HCT116 (cell line): Measurements from ENCODE around the gene C16orf82. TPM values are rescaled to one million over a fixed set of nuclear protein-coding genes. Genes with fewer than 3 reads are reported as not detected.

Experiments
- ATAC-seq: fragments of 200-7000 bp; cut with Tn5 transposase; 2 replicates; pipeline ENCODE4 v1.9.1; 2020; ENCODE audit warnings: mild to moderate bottlenecking, moderate library complexity
- BruUV-seq: library from RNA; stranded (reverse); fragments of 400-500 nt; replicated peaks from 2 replicates; lab custom pipeline; 2021; lab: Mats Ljungman, UMichigan
- CTCF ChIA-PET: fragments of 300-600 bp; sonication (Branson Sonifier 250); formaldehyde crosslinking; loops from one replicate; lab custom pipeline; 2021; ENCODE audit warnings: antibody characterized with exemption; lab: Charles Lee
- POLR2A ChIA-PET: fragments of 300-600, 350-600 bp; sonication (Branson Sonifier 250); formaldehyde crosslinking; loops from one replicate; lab custom pipeline; 2021; ENCODE audit warnings: antibody characterized with exemption; lab: Charles Lee
- RAD21 ChIA-PET, 2 experiments: fragments of 300-600 bp; sonication (Branson Sonifier 250); formaldehyde crosslinking; loops; one replicate each; lab custom pipeline; 2023; ENCODE audit warnings: low total read pairs in 2 of 2; ENCODE audit not compliant: uncharacterized antibody in 2 of 2, unreplicated experiment in 2 of 2, low non-redundant PET in 1 of 2; lab: Charles Lee
- DNase-seq: peaks from one replicate; pipeline ENCODE4 v3.0.0-alpha.2; 2010; ENCODE audit warnings: low read depth, low spot score
- H2AFZ ChIP-seq: fragments of 200-600 bp; shearing (Covaris generic), sonication (generic); 2 replicates; pipeline ENCODE4 v1.6.1; 2017; ENCODE audit warnings: low read depth, mixed run types, mixed read lengths, antibody characterized with exemption, low read length; ENCODE audit not compliant: poor library complexity, severe bottlenecking
- H3K27ac ChIP-seq: 2 replicates; pipeline ENCODE4 v1.5.1; 2012; ENCODE audit warnings: low read depth, low read length
- H3K27me3 ChIP-seq: fragments of 200-600 bp; sonication (generic); 2 replicates; pipeline ENCODE4 v1.6.1; 2016; ENCODE audit warnings: mixed run types, low read length, mixed read lengths; ENCODE audit not compliant: insufficient read depth
- H3K36me3 ChIP-seq, 2 experiments: fragments of 200-500 bp in 1 of 2; fragments of 200-600 bp in 1 of 2; sonication (Bioruptor generic) in 1 of 2; sonication (generic) in 1 of 2; 2 replicates each; pipeline versions ENCODE4 v1.5.1 to v1.6.1; 2014 to 2016; ENCODE audit warnings: low read length in 2 of 2, inconsistent platforms in 1 of 2, mixed read lengths in 1 of 2, mixed run types in 1 of 2; ENCODE audit not compliant: insufficient read depth in 2 of 2, control insufficient read depth in 1 of 2
- H3K4me1 ChIP-seq, 2 experiments: fragments of 200-600 bp in 1 of 2; sonication (generic) in 1 of 2; 2 replicates each; pipeline versions ENCODE4 v1.5.1 to v1.6.1; 2012 to 2017; ENCODE audit warnings: low read length in 2 of 2, inconsistent platforms in 1 of 2, mild to moderate bottlenecking in 1 of 2, mixed read lengths in 1 of 2, mixed run types in 1 of 2, moderate library complexity in 1 of 2; ENCODE audit not compliant: insufficient read depth in 2 of 2, control insufficient read depth in 1 of 2
- H3K4me2 ChIP-seq: fragments of 200-600 bp; sonication (generic); 2 replicates; pipeline ENCODE4 v1.6.1; 2017; ENCODE audit warnings: mixed run types, low read length, mixed read lengths
- H3K4me3 ChIP-seq, 2 experiments: fragments of 200-600 bp in 1 of 2; sonication (generic) in 1 of 2; replicated peaks in 1 of 2; 2 replicates each; pipeline ENCODE4 v1.5.1; 2011 to 2016; ENCODE audit warnings: low read length in 2 of 2, control low read depth in 1 of 2, low read depth in 1 of 2, mild to moderate bottlenecking in 1 of 2, mixed read lengths in 1 of 2, mixed run types in 1 of 2
- H3K79me2 ChIP-seq: fragments of 200-600 bp; sonication (generic); 2 replicates; pipeline ENCODE4 v1.6.1; 2017; ENCODE audit warnings: mild to moderate bottlenecking, mixed run types, low read length, moderate library complexity, mixed read lengths; ENCODE audit not compliant: insufficient read depth
- H3K9ac ChIP-seq: fragments of 200-600 bp; sonication (generic); 2 replicates; pipeline ENCODE4 v1.6.1; 2016; ENCODE audit warnings: low read length, mixed read lengths
- H3K9me2 ChIP-seq: fragments of 200-600 bp; sonication (generic), shearing (Covaris generic); 2 replicates; pipeline ENCODE4 v1.6.1; 2017; ENCODE audit warnings: mixed run types, mild to moderate bottlenecking, moderate library complexity; ENCODE audit not compliant: insufficient read depth
- H3K9me3 ChIP-seq, 2 experiments: fragments of 200-500 bp in 1 of 2; fragments of 200-600 bp in 1 of 2; sonication (Bioruptor generic) in 1 of 2; sonication (generic) in 1 of 2; 2 replicates each; pipeline ENCODE4 v1.6.1; 2014 to 2017; ENCODE audit warnings: low read length in 2 of 2, mixed read lengths in 2 of 2, inconsistent platforms in 1 of 2, low read depth in 1 of 2, mild to moderate bottlenecking in 1 of 2, mixed run types in 1 of 2, moderate library complexity in 1 of 2; ENCODE audit not compliant: control insufficient read depth in 1 of 2, insufficient read depth in 1 of 2
- H4K20me1 ChIP-seq: fragments of 200-600 bp; sonication (generic), shearing (Covaris generic); 2 replicates; pipeline ENCODE4 v1.6.1; 2017; ENCODE audit warnings: mixed run types, mild to moderate bottlenecking, moderate library complexity; ENCODE audit not compliant: insufficient read depth
- EGR1 ChIP-seq: IDR thresholded peaks from 2 replicates; pipeline ENCODE4 v1.6.1; 2012; ENCODE audit warnings: low read depth
- EZH2 ChIP-seq: fragments of 200-600 bp; sonication (generic); IDR thresholded peaks from 2 replicates; pipeline ENCODE4 v1.6.1; 2017; ENCODE audit warnings: antibody characterized with exemption, mixed run types
- SIN3A ChIP-seq: IDR thresholded peaks from 2 replicates; pipeline ENCODE4 v1.6.1; 2012; ENCODE audit warnings: low read depth
- ZNF274 ChIP-seq: fragments of 200-500 bp; sonication (Bioruptor generic); IDR thresholded peaks from 2 replicates; pipeline ENCODE4 v1.6.1; 2014; ENCODE audit warnings: mild to moderate bottlenecking, low read depth, low read length, inconsistent platforms
- intact Hi-C: fragments of 100-400 bp; cut with micrococcal nuclease; formaldehyde crosslinking; loops from 2 replicates; pipeline ENCODE4 v1.10.0; 2022
- total RNA-seq: library from RNA; stranded (reverse); gene quantifications from one replicate; pipeline ENCODE4 v1.2.1, GENCODE V29; 2021; ENCODE audit not compliant: unreplicated experiment

The C16orf82 gene
- total RNA-seq, 1 experiment from 2014 or later, result not detected

- ChIA-PET CTCF (no interaction called here), RAD21 (no interaction called here), POLR2A (no interaction called here)
- intact Hi-C loops, result no loop called here
- Histone ChIP-seq H3K79me2 (no peaks in the 10 kb centered on the region), H2AFZ (no peak overlapping the region), H3K9me2 (no peaks in the 10 kb centered on the region), H4K20me1 (no peaks in the 10 kb centered on the region), H3K36me3 (no peaks in the 10 kb centered on the region), H3K9ac (no peak overlapping the region), H3K9me3 (no peaks in the 10 kb centered on the region), H3K27ac (no peak overlapping the region), H3K4me3 (no peak overlapping the region), H3K4me2 (no peak overlapping the region), H3K27me3 (no peaks in the 10 kb centered on the region), H3K4me1 (peaks cover 4 to 11% of the 10 kb centered on the region in 2 experiments; a peak in 3 of 4 replicates)
- no TSS peak for BruUV-seq
- DNase-seq (no peak), ATAC-seq (no peak)
- TF ChIP-seq EZH2, result no peak
Observed at GRCh38 chr16:27114006-27114405, 47.3 kb downstream of the C16orf82 start.

GRCh38 chr16:27118526-27118925 lies 51.8 kb downstream of the C16orf82 start:
- intact Hi-C loops, result no loop called here
- no peak overlapping the region for H3K4me3 ChIP-seq
- no peak overlapping the region for H3K9ac ChIP-seq
- no peaks in the 10 kb centered on the region for H4K20me1 ChIP-seq
- no peaks in the 10 kb centered on the region for H3K4me1 ChIP-seq
- no peaks in the 10 kb centered on the region for H3K9me2 ChIP-seq
- no peaks in the 10 kb centered on the region for H3K36me3 ChIP-seq
- no peak overlapping the region for H2AFZ ChIP-seq
- no TSS peak for BruUV-seq
- TF ChIP-seq EGR1, result no peak
- TF ChIP-seq ZNF274, result no peak
- TF ChIP-seq SIN3A, result no peak
- TF ChIP-seq, all 23 proteins: peak for 0
- no peak overlapping the region for H3K4me2 ChIP-seq
- ChIA-PET RAD21 (no interaction called here), POLR2A (no interaction called here), CTCF (interaction anchor here (1.2 kb wide), 1 partner anchor 8 kb away, joined by 3 read pairs; no protein-coding TSS in a partner anchor)
- no peaks in the 10 kb centered on the region for H3K9me3 ChIP-seq
- no peak for ATAC-seq
- H3K27me3 ChIP-seq, result peaks cover 8% of the 10 kb centered on the region
- H3K27ac ChIP-seq, result no peak overlapping the region
- DNase-seq, result no peak
- H3K79me2 ChIP-seq, result no peaks in the 10 kb centered on the region

Other genes with a start within 250 kb of the C16orf82 start
- 5.3 TPM for gene KDM8, start 136.6 kb downstream of the C16orf82 start, total RNA-seq
- gene NSMCE1, start 201.8 kb downstream of the C16orf82 start, total RNA-seq, result 85.6 TPM
- gene IL4R, start 247.0 kb downstream of the C16orf82 start, total RNA-seq, result 29.6 TPM